ENCODE results near the gene HOOK1.
"Not testable (repeated sequence)": the region's sequence is repeated elsewhere in the genome, so short reads cannot be mapped to it uniquely, and the experiment has no call there.

HOOK1 gene

DNA sequence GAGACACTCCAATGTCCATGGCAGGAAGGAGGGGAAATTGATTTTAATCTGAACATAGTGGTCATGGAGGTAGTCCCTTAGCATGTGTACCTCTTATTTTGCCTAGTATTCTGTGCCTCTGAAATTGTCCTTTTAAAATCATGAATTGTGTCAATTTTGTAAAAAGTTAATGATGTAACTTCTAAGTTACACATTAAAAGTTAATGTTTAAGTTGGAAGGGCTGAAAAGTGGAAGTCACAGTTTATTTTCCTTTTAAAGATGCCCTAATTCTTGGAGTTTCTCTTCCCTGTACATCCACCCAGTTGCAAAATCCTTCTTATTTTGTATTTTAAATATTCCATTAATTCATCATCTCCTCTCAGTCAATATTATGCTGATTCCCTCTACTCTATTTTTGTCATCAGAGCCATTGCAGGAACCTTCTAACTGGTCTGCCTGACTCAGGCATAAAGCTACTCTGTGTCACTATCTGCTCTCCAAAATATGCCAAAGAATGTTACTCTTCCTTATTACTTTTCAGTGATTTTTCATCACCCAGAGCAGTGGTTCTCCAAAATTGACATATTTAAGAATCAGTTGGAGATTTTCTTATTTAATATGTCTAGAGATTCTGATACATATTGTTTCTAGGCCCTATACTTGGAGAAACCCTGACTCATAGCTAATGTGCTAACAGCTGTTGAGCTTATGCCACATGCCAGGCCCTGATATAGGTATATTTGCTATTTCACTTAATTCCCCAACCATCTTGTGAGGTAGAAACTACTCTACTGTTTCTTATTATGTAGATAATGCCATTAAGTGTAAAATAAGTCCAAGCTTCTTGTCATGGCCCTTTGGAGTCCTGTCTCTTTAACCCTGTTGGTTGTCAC is 5.1 kb downstream of the HOOK1 start:
- intact Hi-C loops (cut with DNase I): no loop called here
- DNase-seq: no peak

DNA sequence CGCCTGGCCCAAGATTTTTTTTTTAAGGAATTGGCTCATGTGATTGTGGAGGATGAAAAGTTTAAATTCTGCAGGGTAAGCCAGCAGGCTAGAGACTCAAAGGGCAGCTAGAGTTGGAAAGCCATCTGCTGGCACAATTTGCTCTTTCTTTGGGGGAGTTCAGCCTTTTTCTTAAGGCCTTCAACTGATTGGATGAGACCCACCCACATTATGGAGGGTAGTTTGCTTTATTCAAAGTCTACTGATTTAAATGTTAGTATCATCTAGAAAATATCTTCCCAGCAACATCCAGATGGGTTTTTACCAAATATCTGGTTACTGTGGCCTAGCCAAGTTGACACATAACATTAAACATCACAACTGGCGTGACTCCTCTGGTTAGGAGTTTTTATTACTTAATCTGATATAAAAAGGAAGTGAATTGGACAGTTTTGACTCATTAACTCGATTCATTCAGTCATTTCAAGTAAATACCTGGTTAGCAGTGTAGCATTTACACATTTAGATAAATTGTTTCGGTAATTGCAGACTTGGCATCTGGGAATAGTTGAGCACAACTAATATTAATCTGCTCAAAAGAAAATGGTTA is 12.4 kb downstream of the HOOK1 start:
- intact Hi-C loops (cut with DNase I): no loop called here
- DNase-seq: no peak

DNA sequence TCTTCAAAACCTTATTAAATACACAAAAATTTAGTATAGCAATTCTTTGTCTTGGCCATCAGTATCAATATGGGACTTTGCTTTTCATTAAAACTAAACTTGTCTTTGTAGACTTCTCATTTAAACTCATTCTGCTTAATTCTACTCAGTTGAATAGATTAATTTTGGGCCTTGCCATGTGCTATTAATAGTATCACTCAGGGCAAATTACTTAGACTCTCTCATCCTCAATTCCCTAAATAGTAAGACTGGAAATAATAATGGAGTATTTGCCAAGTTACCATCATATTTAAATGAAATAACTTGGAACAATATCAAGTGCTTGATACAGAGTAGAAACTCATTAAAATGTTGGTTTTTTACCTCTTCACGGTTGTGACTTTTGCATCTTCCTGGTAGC is 13.4 kb downstream of the HOOK1 start:
- intact Hi-C loops (cut with DNase I): no loop called here
- no peak for DNase-seq

DNA sequence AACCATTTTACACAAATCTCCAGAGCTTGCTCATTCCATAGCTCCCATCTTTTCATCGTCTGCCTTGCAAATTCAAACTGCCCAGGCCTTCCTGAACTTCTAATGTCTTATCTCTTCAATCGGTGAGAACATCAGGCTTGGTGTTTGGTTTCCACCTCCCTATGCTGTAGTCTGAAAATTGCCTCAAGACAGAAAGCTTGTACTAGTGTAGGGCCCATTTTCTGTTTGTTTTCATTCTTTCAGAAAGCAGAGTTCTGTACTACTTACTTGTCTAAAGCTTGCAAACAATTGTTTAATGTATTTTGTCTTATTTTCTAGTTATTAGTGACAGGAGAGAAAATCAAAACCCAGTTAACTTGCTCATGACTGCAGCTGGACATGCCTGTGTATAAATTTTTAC is 16.8 kb downstream of the HOOK1 start:
- DNase-seq: no peak

DNA sequence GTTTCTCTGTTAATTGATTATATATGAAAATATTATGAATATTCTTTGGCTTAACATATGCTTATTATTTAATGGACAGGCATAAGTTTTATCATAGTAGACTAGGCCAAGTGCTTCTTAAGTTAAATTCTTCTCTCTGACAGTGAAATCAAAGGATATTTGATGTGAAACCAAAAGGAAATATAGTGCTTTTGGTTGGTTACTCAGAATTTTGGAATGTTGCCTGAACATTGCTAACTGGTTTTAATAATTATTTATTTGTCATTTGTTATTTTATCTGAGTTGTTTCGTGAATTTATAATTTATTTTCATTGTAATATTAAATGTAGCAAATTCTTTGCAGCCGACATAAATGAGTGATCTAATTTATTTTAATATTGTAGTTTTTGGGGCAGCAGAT is 18.3 kb downstream of the HOOK1 start:
- intact Hi-C loops (cut with DNase I): no loop called here
- DNase-seq: no peak

More for the DNA sequence above, 16.8 kb downstream of the HOOK1 start:
- intact Hi-C loops (cut with DNase I): no loop called here

DNA sequence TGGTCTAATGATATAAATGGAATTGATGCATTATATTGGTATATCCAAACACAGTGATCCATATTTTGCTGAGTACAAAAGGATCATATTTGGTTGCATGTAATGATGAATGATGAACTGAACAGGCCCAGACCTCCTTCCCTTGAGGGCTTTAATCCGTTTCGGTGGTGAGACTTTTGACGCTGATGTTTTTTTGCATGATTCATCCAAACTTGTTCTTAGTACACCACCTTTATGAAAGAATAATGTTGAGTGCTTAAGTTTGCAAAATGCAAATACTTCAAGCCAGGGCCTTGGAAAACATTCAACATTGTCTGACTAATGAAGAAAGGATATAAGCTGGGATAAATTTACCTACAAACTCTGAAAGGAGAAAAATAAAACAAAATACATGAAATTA is 19.2 kb downstream of the HOOK1 start:
- no peak for DNase-seq
- intact Hi-C loops (cut with DNase I): no loop called here

DNA sequence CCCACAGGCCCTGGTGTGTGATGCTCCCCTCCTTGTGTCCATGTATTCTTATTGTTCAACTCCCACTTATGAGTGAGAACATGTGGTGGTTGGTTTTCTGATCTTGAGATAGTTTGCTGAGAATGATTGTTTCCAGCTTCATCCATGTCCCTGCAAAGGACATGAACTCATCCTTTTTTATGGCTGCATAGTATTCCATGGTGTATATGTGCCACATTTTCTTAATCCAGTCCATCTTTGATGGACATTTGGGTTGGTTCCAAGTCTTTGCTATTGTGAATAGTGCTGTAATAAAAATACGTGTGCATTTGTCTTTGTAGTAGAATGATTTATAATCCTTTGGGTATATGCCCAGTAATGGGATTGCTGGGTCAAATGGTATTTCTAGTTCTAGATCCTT is 23.1 kb downstream of the HOOK1 start:
- intact Hi-C loops (cut with DNase I); DNase-seq: not testable (repeated sequence)

DNA sequence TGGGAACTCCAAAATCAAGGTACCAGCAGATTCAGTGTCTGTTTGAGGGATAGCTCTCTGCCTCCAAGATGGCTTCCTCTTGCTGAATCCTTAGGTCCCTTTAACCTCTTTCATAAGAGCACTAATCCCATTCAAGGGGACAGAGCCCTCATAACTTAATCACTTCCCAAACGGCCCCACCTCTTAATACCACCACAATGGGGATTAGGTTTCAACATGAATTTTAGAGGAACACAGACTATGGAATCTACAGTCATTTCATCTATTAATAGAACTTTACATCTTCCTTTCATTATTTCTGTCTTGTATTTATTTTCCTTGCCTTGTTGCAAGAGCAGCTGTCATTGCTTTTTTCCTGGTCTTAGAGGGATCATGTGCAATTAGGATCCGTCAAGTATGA is 30.3 kb downstream of the HOOK1 start:
- intact Hi-C loops (cut with DNase I): no loop called here
- no peak for DNase-seq

DNA sequence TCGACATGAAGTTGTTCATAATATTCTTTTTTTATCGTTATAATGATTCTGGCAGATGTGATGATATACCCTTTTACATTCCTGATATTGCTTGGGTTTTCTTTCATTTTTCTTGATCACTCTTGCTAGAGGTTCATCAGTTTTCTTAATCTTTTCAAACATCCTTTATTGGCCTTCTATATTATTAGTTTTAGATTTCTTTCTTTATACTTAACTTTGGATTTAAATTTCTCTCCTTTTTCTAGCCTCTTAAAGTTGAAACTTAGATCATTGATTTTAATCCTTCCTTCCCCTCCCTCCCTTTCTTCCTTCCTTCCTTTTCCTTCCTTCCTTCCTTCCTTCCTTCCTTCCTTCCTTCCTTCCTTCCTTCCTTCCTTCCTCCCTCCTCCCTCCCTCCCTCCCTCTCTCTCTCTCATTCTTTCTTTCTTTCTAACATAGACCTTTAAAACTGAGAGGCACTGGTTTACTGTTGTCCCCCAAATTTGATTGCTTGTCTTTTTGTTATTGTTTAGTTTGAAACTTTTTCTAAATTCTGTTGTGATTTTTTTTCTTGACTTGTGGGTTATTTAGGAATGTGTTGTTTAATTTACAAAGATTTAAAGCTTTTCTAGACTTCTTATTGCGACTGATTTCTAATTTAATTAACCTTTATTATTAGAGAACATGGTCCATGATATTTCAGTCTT is 31.6 kb downstream of the HOOK1 start:
- intact Hi-C loops (cut with DNase I): no loop called here
- no peak for DNase-seq

DNA sequence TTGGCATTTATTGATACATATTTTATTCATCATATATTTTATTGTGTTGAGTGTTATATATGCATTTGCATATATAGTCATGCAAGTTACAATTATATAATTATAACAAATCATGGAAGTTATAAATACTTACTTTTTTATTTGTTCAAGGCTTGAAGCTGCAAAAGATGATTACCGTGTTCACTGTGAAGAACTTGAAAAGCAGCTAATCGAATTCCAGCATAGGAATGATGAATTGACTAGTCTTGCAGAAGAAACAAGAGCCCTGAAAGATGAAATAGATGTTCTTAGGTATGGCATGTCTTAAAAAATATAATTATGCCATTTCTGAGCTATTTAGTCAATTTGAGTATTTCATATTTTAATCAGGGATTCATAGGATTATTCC is 32.1 kb downstream of the HOOK1 start:
- no peak for DNase-seq

DNA sequence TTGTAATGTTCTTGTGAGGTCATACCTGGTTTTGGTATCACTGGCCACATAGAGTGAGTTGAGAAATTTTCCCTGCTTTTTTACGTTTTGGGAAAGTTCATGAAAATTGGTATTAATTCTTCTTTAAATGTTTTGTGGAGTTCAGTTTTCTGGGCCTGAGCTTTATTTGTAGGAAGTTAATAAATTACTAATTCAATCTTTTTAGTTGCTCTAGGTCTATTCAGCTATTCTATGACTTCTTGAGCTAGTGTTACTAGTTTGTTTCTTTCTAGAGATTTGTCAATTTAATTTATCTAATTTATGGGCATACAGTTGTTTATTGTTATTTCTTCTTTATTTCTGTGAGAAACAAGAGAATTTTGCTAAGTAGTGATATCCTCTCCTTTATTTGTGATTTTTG is 37.4 kb downstream of the HOOK1 start:
- intact Hi-C loops (cut with DNase I): no loop called here

More for the DNA sequence above, 32.1 kb downstream of the HOOK1 start:
- intact Hi-C loops (cut with DNase I): no loop called here

DNA sequence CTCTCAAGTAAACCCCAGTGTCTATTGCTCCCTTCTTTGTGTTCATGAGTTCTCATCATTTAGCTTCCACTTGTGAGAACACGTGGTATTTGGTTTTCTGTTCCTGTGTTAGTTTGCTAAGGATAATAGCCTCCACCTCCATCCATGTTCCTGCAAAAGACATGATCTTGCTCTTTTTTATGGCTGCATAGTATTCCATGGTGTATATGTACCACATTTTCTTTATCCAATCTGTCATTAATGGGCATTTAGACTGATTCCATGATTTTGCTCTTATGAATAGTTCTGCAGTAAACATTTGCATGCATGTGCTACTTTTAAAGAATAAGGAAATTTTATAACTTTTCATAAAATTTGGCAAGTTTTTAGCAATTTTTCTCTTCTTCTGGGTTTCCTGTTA is 40.5 kb downstream of the HOOK1 start:
- DNase-seq; intact Hi-C loops (cut with DNase I): not testable (repeated sequence)

More for the DNA sequence above, 37.4 kb downstream of the HOOK1 start:
- no peak for DNase-seq

DNA sequence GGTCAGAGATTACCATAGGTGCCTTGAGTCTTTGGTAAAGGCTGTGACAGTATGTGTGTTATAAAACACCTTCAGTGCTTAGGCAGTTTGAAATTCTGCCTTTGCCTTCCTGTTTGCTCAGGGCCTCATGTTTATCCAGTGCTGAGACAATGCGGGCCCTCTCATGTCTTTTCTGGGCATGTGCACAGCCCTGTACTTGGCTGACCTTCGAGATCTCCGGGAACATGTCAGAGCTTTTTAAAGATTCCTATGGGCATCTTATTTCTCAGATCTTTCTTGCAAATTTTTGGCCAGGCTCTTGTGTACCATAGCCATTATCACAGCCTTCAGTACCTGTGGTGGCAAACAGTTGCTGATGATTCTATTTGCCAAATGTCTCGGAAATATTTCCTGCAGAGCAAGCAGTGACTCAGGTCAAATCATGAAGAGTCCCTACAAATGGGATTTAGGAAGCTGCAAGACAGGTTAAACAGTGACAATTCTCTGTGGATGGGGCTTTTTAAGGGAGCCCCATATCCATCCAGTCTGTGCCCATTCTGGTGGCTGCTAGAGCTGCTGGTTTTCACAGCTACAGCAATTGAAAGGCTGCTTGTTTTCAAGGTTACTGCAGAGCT is 42.1 kb downstream of the HOOK1 start:
- intact Hi-C loops (cut with DNase I): no loop called here
- DNase-seq: no peak

DNA sequence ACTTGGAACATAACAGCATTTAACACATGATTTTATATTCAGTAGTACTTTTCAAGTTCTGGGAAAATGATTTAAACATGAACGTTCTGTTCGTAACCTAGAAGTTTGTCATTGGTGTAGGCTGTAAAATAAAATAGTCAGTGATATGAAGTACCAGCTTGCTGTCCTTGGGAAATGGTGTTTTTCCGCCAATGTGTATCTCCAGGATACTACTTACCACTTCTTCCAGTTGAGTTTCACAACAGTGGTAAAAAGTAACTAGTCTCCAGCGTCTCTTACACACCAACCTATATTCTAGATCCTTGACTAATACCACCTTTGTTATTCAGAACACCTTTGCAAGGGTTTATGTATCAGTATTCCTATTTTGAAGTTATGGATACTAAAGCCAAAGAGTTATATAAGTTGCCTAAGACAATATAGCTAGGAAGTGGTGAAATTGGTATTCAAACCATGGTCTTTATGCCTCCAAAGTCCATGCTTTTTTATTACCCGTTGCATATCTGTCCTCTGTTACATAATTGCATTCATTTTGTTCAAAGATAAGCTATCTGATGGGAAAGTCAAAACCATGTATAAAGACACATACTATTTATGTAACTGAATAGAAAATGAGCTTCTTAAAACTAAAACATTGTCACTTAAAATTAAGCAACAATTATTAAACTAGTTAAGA is 43.1 kb downstream of the HOOK1 start:
- intact Hi-C loops (cut with DNase I): no loop called here
- no peak for DNase-seq

DNA sequence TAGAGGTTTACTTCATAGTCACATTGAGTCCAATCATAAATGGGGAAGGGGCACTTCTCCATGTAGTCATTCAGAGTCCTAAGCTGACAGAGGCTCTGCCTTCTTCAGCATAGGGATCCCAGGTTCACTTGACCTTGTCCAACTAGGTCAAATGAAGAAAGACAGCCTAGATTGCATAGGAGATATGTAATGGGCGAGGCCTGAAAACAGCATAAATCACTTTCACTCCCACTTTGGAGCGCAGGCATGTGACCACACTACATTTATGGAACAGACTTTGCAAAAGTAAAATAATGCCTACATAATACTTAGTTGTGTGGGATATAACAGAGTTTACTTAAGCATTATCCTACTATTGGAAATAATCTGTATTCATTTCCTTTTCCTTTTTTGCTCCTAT is 51.7 kb downstream of the HOOK1 start:
- DNase-seq: no peak
- intact Hi-C loops (cut with DNase I): no loop called here

DNA sequence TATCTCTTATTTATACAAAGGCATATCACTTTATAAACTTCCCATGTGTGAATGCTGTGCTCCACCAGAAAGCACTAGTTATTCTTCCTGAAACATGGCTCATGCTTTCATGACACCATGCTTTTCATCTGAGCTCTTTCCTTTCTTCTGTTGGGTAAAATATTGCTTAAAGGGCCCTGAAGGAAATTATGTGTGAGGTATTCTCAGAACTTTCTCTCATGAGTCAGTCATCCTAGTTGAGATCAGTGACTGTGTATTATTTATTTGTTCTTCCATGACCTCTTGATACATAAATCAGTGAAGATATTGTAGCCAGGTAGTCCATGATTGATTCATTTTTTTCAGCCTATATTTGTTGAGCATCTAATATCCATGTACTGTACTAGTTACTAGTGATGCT is 57.0 kb downstream of the HOOK1 start:
- no peak for DNase-seq
- intact Hi-C loops (cut with DNase I): no loop called here

DNA sequence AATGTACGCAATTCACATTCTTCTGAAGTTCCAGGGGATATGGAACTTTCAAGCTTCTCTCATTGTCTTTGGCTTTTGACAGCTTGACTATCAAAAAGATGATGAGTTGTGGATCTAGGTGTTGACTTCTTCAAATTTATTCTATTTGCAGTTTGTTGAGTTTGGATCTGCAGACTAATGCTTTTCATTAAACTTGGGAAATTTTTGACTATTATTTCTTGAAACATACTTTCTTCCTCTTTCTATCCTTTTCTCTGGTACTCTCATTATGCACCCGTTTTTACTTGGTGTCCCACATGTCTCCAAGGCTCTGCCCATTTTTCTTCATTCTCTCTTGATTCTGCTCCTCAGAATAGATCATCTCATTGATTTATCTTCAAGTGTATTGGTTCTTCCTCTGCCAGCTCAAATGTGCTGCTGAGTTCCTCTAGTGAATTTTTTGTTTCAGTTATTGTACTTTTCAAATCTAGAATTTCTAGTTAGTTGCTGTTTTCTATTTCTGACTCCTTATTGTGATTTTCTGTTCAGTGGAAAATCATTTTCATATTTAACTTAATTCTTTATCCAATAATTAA is 62.4 kb downstream of the HOOK1 start:
- DNase-seq: no peak
- intact Hi-C loops (cut with DNase I): no loop called here

DNA sequence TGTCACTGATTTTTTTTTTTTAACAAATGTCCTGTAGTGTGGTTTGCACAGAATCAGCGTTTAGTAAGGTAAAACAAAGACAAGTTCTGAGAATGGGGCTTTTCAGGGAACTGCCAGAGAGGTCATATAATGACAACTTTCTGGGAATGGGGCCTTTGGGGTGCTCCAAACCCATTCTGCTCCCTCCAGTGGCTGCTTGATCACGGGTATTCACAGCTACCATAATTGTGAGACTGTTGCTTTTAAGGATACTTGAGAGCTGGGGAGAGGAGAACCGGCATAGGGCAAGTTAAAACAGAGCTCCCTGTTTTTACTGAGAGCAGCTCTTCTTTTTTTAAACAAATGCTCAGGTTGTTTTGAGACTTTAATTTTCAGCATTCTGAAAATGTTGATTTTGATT is 63.6 kb downstream of the HOOK1 start:
- intact Hi-C loops (cut with DNase I): no loop called here

DNA sequence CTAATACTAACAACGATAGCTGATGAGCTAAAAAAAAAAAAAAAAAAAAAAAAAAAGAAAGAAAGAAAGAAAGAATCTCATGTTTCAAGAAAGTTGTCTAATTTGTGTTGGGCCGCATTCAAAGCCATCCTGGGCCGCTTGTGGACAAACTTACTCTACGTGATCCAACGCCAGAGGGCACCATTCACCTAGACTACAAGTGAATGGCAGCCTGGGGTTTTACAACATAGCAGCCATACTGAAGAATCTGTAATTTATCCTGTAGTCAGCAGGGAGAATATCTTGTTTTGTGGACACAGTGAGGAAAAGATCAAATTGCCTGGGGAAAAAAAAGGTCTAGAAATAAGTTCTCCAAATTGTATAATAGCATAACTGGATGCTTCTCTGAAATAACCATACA is 64.8 kb downstream of the HOOK1 start:
- peak in 9 of 10 donors; percentile 33 to 92 (median 65) for DNase-seq
- intact Hi-C loops (cut with DNase I): no loop called here

More for the DNA sequence above, 63.6 kb downstream of the HOOK1 start:
- no peak for DNase-seq

DNA sequence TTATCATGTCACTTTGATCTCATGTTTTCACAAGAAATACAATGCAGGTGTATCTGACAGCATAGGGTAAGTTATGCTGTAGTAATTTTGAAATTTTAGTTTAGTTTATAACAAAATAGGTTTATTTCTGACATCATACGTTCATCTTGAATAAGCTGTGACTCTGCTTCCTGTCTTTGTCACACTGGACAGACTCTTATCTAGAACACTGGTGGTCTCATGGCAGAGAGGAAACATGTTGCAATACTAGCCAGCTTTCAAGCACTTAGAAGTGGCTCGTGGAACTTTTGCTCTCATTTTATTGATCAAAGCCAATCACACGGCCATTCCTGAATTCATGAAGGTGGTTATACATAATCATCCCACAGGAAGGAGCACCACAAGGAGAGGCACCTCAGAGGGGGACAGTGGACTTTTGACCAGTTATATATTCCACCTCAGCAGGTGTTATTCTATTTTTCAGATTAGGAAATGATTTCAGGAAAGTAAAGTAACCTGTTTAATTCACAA is 65.3 kb downstream of the HOOK1 start:
- intact Hi-C loops (cut with DNase I): loop anchor here (1.0 kb wide), 1 partner anchor 67 kb away; no protein-coding TSS in a partner anchor
- DNase-seq: no peak

Data from posterior cingulate gyrus (tissue), 11 donors.